HG02885 (cell line): ENCODE results near the gene PSG7.
"Not testable (repeated sequence)": the region's sequence is repeated elsewhere in the genome, so short reads cannot be mapped to it uniquely, and the experiment has no call there.

Experiments used
- ATAC-seq: cut with Tn5 transposase; IDR thresholded peaks from one replicate; pipeline ENCODE4 v1.9.1; 2021; ENCODE audit warnings: mild to moderate bottlenecking; ENCODE audit not compliant: unreplicated experiment, poor library complexity

PSG7 gene

GRCh38 chr19:42917634-42918033 is 19.4 kb downstream of the PSG7 start, which contains the start of gene PSG6:
Gene PSG6 (minus strand): TSS chr19:42917894. CDS start chr19:42917792, 102 bp downstream.
- ATAC-seq = not testable (repeated sequence)

- ATAC-seq = not testable (repeated sequence)
These were observed 20.1 kb downstream of the PSG7 start for GRCh38 chr19:42916931-42917330.

DNA sequence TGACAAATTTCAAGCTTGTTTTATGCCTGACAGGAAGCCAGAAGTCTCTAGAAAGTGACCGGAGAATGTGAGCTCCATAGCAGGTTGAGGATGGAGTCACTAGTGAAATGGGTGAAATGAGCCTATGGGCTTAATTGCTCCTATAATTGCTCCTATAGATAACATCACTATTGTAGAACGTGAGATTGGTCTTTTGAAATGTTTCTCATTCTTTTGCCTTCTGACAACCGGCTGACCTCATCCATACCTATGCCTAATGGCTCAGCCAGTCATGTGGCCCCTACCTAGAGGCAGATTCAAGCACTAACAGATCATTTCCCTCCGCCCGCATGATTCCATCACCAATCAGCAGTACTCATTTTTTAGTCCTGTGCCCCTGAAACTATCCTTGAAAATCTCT is 23.5 kb downstream of the PSG7 start:
- ATAC-seq = not testable (repeated sequence)

- not testable (repeated sequence) for ATAC-seq
These were observed 24.1 kb downstream of the PSG7 start for GRCh38 chr19:42912941-42913340.

GRCh38 chr19:42911731-42912130 is 25.3 kb downstream of the PSG7 start:
- not testable (repeated sequence) for ATAC-seq

DNA sequence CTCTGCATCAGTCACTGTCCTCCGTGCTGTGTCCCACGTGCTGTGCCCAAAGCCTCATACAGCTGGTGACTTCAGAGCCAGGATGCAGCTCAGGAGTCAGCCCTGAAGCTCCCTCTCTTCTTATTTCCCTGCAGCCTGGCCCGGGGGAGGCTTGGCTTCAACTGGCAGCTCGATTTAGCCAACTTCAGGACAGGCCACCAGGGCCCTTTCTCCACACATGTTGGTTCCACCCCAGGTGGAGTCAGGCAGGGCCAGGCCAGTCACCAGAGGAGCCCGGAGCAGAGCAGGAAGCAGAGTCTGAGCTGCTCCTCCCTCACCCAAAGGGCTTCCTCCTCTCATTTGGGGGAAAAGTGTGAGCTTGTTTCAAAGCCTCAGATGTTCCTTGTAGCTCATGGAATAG is 30.8 kb downstream of the PSG7 start:
- not testable (repeated sequence) for ATAC-seq

DNA sequence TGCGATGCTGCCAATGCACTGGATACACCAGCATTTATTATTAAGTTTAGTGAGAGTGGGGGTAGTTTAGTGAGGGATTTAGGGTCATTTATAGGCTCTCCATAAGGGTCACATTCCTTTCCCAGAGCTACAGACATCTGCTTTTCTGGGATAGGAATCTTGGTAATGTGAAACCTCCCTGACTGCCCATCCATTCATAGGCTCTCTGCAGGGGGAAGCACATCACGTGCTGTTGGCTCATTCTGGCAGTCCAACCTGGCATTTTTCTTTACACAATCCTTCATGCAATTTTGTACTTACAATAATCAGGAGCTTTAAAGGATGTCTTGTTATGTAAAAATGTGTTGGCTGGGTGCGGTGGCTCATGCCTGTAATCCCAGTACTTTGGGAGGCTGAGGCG is 36.4 kb downstream of the PSG7 start:
- ATAC-seq = not testable (repeated sequence)

GRCh38 chr19:42899674-42900073 is 37.3 kb downstream of the PSG7 start:
- not testable (repeated sequence) for ATAC-seq

DNA sequence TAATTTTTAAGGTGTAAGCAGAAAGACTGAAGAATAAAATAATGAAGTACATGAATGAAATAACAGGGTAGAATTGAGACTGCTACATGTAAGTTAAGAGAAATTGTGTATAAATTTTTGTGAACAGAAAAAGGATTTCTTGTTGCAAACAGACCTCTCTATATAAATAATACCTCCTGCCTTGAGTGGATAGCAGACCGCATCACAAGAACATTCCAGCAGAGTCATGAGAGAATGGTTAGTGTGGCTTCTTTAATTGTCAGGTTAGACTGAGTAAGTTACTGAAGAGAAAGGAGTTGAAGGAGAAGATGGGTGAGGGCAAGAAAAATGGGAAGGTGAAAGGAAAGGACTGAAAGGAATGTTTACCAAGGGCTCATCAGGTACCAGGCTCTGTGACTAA is 37.9 kb downstream of the PSG7 start:
- ATAC-seq = not testable (repeated sequence)

- not testable (repeated sequence) for ATAC-seq
These were observed 38.4 kb downstream of the PSG7 start for GRCh38 chr19:42898656-42899055.

DNA sequence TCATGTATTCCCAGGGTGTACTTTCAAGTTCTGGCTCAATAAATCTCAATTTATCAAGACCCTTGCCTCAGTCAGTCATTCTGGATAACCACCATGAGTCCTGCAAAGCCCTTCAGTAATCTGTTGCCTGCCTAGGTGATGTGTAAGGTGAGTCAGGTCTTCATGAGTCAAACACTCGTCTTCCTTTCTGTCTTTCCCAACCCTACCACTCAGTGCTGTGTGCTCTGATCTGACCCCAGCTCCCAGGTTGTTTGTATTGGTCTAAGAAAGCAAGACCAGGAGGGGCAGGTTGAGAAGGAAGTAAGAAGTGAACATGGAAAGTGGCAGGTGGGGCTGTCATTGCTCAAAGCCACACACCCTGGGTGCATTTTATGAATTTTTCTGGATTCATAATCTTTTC is 39.3 kb downstream of the PSG7 start:
- ATAC-seq = not testable (repeated sequence)

GRCh38 chr19:42890446-42890845 is 46.6 kb downstream of the PSG7 start:
- not testable (repeated sequence) for ATAC-seq

- ATAC-seq = not testable (repeated sequence)
These were observed 49.0 kb downstream of the PSG7 start for GRCh38 chr19:42887876-42888445.

DNA sequence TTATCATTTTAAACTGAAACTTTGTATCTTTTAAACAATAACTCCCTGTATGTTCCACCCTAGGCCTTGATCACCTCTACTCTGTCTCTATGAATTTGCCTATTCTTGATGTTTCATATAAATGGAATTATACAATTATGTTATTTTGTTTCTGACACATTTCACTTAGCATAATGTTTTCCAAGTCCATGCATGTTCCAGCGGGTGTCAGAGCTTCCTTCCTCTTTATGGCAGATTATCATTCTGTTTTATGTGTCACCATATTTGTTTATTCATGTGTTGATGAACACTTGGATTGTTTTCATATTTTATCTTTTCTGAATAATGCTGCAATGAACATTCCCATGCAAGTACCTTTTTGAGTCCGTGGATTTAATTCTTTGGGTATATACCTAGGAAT is 54.3 kb downstream of the PSG7 start:
- ATAC-seq = not testable (repeated sequence)

DNA sequence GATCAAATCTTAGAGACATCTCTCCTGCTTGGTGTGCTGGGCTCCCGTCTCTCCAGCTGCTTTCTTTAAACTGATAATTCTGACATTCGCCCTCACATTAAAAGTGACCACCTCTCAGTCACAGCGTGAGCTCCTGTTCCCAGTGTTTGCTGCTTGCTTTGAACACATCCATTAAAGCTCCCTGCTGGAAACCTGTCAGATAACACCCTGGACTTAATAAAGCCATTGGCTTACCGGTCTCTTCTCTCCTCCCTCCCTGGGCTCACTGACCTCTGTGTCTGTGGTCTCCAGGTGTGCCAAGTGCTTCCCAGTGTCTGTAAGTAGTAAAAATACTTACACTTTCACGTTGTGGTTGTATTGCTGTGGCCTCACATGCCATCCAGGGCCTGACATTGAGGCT is 55.0 kb downstream of the PSG7 start:
- not testable (repeated sequence) for ATAC-seq

GRCh38 chr19:42881279-42881678 is 55.7 kb downstream of the PSG7 start:
- ATAC-seq = not testable (repeated sequence)

DNA sequence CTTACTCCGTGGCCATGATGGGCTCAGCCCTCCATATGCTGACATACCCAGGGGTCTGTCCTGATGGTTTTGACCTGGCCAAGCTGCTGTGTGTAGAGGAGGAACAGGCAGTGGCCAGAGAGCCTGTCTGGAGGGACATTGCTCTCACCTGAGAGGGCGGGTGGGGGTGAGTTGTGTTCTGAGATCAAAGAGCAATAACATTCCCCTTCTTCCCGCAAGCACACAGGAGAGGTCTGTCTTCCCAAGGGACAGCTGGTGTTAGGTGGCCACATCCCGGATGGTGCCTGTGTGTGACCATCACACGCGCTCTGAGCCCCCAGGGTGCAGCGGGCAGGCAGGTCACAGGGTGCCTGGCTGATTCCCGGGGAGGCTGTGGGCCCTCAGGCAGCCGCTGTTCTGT is 56.4 kb downstream of the PSG7 start:
- ATAC-seq = not testable (repeated sequence)

GRCh38 chr19:42879613-42880012 is 57.4 kb downstream of the PSG7 start, which contains the start of gene PSG1:
Gene PSG1 (minus strand): TSS chr19:42879713. CDS start chr19:42879581, 132 bp downstream.
- no peak for ATAC-seq

- not testable (repeated sequence) for ATAC-seq
These were observed 60.4 kb downstream of the PSG7 start for GRCh38 chr19:42876596-42876995.

- ATAC-seq = not testable (repeated sequence)
These were observed 61.1 kb downstream of the PSG7 start for GRCh38 chr19:42875881-42876280.

DNA sequence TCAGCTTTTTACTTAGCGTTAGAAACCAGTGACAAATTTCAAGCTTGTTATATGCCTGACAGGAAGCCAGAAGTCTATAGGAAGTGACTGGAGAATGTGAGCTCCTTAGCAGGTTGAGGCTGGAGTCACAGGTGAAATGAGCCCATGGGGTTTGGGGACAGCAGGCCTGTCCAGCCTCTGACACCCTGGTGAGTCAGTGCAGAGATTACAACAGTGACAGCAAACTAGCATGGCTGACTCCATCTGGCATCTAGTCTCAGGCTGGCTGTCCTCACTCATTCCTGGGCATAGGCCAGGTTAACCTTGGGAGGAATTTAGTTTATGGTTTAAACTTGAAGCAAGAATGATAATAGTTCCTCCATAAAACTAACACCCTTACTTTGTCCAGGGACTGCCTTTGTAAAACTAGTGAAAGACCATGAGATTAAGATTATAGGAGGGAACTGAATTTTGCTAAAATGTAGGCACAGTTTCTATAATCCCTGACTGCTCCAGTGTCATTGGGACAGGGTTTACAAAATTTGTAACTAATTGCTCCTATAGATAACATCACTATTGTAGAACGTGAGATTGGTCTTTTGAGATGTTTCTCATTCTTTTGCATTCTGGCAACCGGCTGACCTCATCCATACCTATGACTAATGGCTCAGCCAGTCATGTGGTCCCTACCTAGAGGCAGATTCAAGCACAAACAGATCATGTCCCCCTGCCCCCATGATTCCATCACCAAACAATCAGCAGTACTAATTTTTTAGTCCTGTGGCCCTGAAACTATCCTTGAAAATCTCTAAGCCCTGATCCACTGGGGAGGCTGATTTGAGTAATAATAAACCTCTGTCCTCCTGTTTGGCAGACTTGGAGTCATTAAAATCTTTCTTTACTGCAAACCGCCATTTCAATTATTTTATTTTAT is 61.9 kb downstream of the PSG7 start:
- ATAC-seq = not testable (repeated sequence)
